Measurements from ENCODE around the gene MCF2L.

MCF2L gene

GRCh38 chr13:113000575-113000974, 31.6 kb downstream of the MCF2L start:
- TF ChIP-seq CTCF (IDR thresholded peaks at IDR 0.05; ENCODE audit: control insufficient read depth, insufficient read depth, low read depth, low read length, missing control alignments) = no peak
- no peak overlapping the region for H3K4me3 ChIP-seq (ENCODE audit: control insufficient read depth, low read depth, low read length)
- DNase-seq (ENCODE audit: low read depth) = no peak

GRCh38 chr13:113001241-113002140, 32.5 kb downstream of the MCF2L start:
- TF ChIP-seq CTCF (IDR thresholded peaks at IDR 0.05; ENCODE audit: control insufficient read depth, insufficient read depth, low read depth, low read length, missing control alignments) = no peak
- no peak for DNase-seq (ENCODE audit: low read depth)
- no peak overlapping the region for H3K4me3 ChIP-seq (ENCODE audit: control insufficient read depth, low read depth, low read length)

GRCh38 chr13:113002206-113002912, 33.3 kb downstream of the MCF2L start:
- H3K4me3 ChIP-seq (ENCODE audit: control insufficient read depth, low read depth, low read length) = no peak overlapping the region
- peak; percentile 23 for TF ChIP-seq CTCF (IDR thresholded peaks at IDR 0.05; ENCODE audit: control insufficient read depth, insufficient read depth, low read depth, low read length, missing control alignments)
- no peak for DNase-seq (ENCODE audit: low read depth)

- DNase-seq (ENCODE audit: low read depth) = no peak
- no peak overlapping the region for H3K4me3 ChIP-seq (ENCODE audit: control insufficient read depth, low read depth, low read length)
- TF ChIP-seq CTCF (IDR thresholded peaks at IDR 0.05; ENCODE audit: control insufficient read depth, insufficient read depth, low read depth, low read length, missing control alignments) = no peak
Measured at GRCh38 chr13:113002913-113003290, 33.9 kb downstream of the MCF2L start.

- no peak overlapping the region for H3K4me3 ChIP-seq (ENCODE audit: control insufficient read depth, low read depth, low read length)
- DNase-seq (ENCODE audit: low read depth) = no peak
- TF ChIP-seq CTCF (IDR thresholded peaks at IDR 0.05; ENCODE audit: control insufficient read depth, insufficient read depth, low read depth, low read length, missing control alignments) = no peak
Measured at GRCh38 chr13:113004126-113004525, 35.1 kb downstream of the MCF2L start.

- no peak overlapping the region for H3K4me3 ChIP-seq (ENCODE audit: control insufficient read depth, low read depth, low read length)
- DNase-seq (ENCODE audit: low read depth) = no peak
- TF ChIP-seq CTCF (IDR thresholded peaks at IDR 0.05; ENCODE audit: control insufficient read depth, insufficient read depth, low read depth, low read length, missing control alignments) = no peak
Measured at GRCh38 chr13:113005076-113005865, 36.3 kb downstream of the MCF2L start.
